ENCODE measurements around the gene OSBPL3.

Gene OSBPL3

GRCh38 chr7:24980534-24981170 lies 674 bp upstream of the OSBPL3 start:
- no peak for DNase-seq (ENCODE audit: low read depth, low spot score)

- no peak for DNase-seq (ENCODE audit: low read depth, low spot score)
Observed at GRCh38 chr7:24979470-24979862, 512 bp downstream of the OSBPL3 start.

- no peak for DNase-seq (ENCODE audit: low read depth, low spot score)
Observed at GRCh38 chr7:24978843-24979469, 1.0 kb downstream of the OSBPL3 start.

GRCh38 chr7:24975644-24976260 lies 4.2 kb downstream of the OSBPL3 start:
- no peak for DNase-seq (ENCODE audit: low read depth, low spot score)

- DNase-seq (ENCODE audit: low read depth, low spot score), result no peak
Observed at GRCh38 chr7:24975172-24975571, 4.8 kb downstream of the OSBPL3 start.

- no peak for DNase-seq (ENCODE audit: low read depth, low spot score)
Observed at GRCh38 chr7:24974026-24974832, 5.7 kb downstream of the OSBPL3 start.

- DNase-seq (ENCODE audit: low read depth, low spot score), result no peak
Observed at GRCh38 chr7:24972991-24973390, 7.0 kb downstream of the OSBPL3 start.

GRCh38 chr7:24972166-24972477 lies 7.9 kb downstream of the OSBPL3 start:
- no peak for DNase-seq (ENCODE audit: low read depth, low spot score)

- DNase-seq (ENCODE audit: low read depth, low spot score), result no peak
Observed at GRCh38 chr7:24971333-24972165, 8.4 kb downstream of the OSBPL3 start.

- no peak for DNase-seq (ENCODE audit: low read depth, low spot score)
Observed at GRCh38 chr7:24970676-24971075, 9.3 kb downstream of the OSBPL3 start.

- DNase-seq (ENCODE audit: low read depth, low spot score), result no peak
Observed at GRCh38 chr7:24968165-24968564, 11.8 kb downstream of the OSBPL3 start.

- DNase-seq (ENCODE audit: low read depth, low spot score), result no peak
Observed at GRCh38 chr7:24967696-24968095, 12.3 kb downstream of the OSBPL3 start.

- DNase-seq (ENCODE audit: low read depth, low spot score), result no peak
Observed at GRCh38 chr7:24966802-24967201, 13.2 kb downstream of the OSBPL3 start.

GRCh38 chr7:24965831-24966708 lies 13.9 kb downstream of the OSBPL3 start:
- DNase-seq (ENCODE audit: low read depth, low spot score), result no peak

GRCh38 chr7:24964191-24964590 lies 15.8 kb downstream of the OSBPL3 start:
- DNase-seq (ENCODE audit: low read depth, low spot score), result no peak

- DNase-seq (ENCODE audit: low read depth, low spot score), result no peak
Observed at GRCh38 chr7:24963218-24963617, 16.8 kb downstream of the OSBPL3 start.

- DNase-seq (ENCODE audit: low read depth, low spot score), result no peak
Observed at GRCh38 chr7:24962418-24962962, 17.5 kb downstream of the OSBPL3 start.

- no peak for DNase-seq (ENCODE audit: low read depth, low spot score)
Observed at GRCh38 chr7:24959735-24960485, 20.1 kb downstream of the OSBPL3 start.

GRCh38 chr7:24958399-24958798 lies 21.6 kb downstream of the OSBPL3 start:
- DNase-seq (ENCODE audit: low read depth, low spot score), result no peak

- no peak for DNase-seq (ENCODE audit: low read depth, low spot score)
Observed at GRCh38 chr7:24956021-24956420, 24.0 kb downstream of the OSBPL3 start.
